Activated CD8-positive, alpha-beta memory T cell treated with anti-CD3 and anti-CD28 coated beads, Interleukin-2, amount 50 U/mL, for 4 hours (primary cell): Measurements from ENCODE around the gene SPAG9.
"Not testable (repeated sequence)": the region's sequence is repeated elsewhere in the genome, so short reads cannot be mapped to it uniquely, and the experiment has no call there.

ENCODE experiments used
- DNase-seq: peaks from one replicate; pipeline ENCODE4 v3.0.0-alpha.2; 2020

The SPAG9 gene

DNA sequence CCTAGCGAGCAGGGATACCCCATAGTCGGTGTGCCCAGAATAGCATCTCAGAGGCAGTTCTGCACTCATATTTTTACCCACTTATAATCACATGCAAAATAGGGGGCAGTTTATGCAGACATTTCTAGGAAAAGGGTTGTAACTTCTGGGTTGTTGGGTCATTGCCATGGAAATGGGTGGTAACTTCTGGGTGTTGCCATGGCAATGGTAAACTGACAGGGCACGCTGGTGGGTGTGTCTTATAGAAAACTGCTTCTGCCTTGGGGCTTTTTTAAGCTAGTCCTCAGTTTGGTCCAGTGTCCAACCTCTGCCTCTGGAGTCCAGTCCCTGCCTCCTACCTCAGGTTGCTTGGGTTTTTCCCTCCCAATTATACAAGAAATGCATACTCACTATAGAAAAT is 7.4 kb upstream of the SPAG9 start:
- no peak for DNase-seq

DNA sequence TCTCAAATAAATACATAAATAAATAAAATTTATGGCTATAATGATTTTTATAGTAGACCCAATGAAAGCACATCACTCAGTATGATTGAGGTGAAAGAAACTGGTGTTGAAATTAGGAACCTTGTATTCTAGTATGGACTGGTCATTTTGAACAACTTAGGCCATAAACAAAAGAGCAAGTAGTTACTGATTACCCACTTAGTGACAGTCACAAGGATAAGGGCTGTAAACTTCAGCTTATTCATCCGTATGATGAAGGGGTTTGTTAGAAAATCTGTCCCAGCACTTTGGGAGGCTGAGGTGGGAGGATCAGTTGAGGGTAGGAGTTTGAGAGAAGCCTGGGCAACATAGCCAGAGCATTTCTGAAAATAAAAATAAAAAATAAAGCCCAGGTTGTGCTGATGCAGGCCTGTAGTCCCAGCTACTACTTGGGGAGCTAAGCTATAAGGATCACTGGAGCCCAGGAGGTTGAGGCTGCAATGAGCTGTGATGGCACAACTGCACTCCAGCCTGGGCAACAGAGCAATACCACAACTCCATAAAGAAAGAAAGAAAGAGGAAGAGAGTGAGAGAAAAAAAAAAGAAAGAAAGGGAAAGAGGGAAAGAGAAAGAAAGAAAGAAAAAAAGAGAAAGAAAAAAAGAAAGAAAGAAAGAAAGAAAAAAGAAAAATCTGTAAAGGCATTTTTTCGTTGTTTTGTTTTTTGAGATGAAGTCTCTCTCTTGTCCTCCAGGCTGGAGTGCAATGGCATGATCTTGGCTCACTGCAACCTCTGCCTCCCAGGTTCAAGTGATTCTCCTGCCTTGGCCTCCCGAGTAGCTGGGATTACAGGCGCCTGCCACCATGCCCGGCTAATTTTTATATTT is 4.2 kb upstream of the SPAG9 start:
- DNase-seq: no peak

DNA sequence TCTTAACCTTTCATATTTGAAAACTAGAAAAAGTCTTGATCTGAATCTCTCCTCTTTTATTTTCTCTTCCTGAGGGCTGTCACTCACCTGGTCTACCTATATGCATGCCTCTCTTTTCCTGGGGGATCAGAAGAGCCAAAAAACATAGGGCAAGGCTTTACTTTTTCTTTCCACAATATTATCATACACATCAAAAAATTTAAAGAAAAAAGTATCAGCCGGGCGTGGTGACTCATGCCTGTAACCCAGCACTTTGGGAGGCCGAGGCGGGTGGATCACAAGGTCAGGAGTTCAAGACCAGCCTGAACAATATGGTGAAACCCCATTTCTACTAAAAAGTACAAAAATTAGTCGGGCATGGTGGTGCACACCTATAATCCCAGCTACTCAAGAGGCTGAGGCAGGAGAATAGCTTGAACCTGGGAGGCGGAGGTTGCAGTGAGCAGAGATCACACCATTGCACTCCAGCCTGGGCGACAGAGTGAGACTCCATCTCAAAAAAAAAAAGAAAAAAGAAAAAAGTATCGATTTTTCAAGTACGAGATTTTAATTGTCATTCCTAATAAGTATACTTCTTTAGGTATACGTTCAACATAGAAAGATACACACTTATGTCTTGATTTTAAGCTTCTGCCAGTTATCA is 1.9 kb upstream of the SPAG9 start:
- DNase-seq: peak; percentile 19

DNA sequence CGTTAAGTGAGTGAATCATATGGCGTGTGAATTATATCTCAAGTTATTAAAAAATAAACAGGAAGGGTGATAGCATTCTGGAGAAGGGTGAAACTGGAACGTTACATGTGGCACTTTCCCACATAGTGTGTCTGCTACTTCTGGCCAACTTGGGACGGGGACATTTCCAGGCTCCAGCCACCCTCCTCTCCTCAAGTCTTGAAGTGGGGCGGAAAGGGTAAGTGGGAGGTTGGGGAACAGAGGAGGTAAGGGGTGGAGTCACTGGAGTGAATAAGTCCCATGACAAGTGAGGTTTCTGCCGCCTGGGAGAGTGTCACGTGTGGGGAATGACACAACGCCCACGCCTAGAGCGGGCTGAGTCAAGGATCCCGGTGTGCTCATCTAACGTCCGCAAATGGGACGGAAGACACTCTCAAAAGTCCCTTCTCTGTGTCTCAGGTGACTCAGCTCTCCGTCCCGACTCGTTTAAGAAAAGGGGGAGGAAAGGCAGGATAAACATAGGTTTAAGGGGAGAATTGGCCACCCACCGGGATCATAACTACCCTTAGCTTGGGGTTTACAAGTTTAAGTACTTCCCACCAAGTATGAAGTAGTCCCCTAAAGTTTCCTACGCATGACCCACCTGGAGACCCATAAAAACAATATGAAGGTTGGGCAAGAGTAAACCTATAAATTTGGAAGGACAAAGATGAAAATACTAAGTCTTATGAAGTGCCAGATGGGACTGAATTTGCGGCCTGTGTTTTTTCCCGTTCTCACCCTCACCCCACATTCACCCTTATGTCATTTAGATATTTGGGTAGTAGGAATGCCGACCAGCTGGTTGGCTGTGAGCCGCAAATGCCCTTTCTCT is 1.2 kb upstream of the SPAG9 start:
- DNase-seq: peak; percentile 86

DNA sequence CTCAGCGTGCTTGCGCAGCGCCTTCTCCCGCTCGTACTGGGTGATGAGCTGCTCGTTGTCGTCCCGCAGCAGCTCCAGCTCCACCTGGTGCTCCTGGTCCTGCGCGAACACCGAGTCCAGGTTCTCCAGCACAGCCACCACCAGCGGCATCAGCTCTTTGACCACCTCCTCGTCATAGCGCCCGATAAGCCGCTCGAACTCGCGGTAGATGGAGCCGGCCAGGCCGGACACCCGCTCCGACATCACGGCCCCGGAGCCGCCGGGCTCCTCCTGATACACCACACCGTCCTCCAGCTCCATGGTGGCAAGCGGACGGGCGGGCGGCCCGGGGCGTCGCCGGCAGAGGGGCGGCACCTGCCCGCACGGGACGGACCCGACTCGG is 320 bp downstream of the SPAG9 start:
- peak; percentile 46 for DNase-seq

DNA sequence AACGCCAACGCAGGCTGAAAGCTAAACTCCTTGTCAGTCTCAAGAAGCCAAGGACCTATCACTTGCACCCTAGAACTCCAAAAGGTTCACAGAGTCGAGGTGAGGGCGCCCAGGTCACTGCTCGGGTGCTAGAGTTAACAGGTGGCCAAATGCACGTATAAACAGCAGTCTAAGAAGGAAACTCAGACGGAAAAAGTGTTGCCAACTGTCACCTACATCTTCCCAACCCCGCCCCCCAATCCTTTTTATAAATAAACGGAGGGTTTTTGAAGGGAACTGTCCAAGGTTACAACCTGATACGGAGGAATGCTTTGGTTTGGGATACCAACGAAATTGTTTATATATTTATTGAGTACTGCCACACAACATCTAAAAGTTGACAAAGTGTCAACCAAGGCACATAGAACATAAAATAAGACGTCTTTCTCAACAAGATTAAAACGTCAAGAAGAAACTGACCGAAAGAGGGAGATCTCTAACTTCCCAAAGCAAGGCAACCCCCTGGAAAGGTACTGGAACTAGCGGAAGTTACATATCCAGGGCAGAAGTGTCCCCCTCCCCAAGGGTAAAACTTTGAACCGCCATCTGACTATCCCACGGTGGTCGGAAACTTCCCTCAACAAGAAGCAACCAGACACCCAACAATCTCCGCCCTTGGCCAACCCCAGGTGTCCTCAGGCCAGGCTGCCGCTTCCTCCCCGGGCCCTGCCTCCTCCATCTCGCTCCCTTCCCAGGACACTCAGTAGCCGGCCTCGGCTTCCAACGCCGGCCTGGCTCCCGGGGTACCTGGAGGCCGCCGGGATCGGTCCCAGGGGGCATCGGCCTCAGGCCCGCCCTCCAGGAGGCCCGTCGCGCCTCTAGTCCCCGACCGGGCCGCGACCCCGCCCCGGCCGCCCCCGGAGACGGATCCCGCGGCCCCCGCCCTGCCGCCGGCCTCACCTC is 982 bp downstream of the SPAG9 start:
- peak; percentile 28 for DNase-seq

DNA sequence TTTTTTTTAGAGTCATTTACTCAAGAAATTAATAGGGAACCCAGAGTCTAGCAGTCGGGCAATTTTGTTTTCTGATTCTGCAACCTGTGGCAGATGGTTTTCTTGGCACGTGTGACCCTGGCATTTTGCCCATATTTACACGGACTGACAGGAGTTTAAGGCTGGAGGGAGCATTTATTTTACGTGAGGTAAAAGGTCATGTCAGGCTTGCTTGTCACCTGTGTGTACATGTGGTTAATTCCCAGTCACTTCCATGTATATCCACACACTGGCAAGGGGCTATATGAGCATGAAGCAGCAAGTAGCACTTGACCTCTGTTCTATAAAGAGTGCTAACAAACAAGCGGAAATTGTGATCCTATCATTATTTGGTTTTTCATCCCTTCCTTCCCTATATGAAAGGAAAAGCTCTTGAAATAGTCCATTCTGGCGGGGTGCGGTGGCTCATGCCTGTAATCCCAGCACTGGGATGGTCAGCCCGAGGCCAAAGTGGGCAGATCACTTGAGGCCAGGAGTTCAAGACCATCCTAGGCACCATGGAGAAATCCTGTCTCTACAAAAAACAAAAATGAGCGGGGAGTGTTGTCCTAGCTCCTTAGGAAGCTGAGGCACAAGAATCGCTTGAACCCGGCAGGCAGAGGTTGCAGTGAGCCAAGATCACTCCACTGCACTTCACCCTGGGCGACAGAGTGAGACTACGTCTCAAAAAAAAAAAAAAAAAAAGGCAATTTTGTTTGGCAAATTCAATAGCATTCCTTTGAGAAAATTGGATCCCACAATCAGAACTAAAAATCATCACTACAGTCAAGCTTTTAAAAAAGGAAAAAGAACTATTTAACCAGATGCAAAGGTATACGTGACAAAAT is 2.1 kb downstream of the SPAG9 start:
- DNase-seq: no peak

DNA sequence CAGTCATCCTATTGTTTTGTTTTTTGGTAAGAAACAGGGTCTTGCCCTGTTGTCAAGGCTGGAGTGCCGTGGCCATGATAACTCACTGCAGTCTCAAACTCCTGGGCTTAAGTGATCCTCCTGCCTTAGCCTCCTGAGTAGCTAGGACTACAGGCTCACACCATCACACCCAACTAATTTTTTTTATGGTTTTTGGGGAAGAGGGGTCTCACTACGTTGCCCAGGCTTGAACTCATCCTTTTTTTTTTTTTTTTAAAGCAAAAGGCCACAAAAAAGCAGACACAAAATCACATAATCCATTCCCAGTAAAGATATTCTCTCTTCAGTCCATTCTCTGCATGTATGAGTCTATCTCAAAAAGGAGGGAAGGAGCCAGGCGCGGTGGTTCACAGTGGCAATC is 5.5 kb downstream of the SPAG9 start:
- DNase-seq: no peak

DNA sequence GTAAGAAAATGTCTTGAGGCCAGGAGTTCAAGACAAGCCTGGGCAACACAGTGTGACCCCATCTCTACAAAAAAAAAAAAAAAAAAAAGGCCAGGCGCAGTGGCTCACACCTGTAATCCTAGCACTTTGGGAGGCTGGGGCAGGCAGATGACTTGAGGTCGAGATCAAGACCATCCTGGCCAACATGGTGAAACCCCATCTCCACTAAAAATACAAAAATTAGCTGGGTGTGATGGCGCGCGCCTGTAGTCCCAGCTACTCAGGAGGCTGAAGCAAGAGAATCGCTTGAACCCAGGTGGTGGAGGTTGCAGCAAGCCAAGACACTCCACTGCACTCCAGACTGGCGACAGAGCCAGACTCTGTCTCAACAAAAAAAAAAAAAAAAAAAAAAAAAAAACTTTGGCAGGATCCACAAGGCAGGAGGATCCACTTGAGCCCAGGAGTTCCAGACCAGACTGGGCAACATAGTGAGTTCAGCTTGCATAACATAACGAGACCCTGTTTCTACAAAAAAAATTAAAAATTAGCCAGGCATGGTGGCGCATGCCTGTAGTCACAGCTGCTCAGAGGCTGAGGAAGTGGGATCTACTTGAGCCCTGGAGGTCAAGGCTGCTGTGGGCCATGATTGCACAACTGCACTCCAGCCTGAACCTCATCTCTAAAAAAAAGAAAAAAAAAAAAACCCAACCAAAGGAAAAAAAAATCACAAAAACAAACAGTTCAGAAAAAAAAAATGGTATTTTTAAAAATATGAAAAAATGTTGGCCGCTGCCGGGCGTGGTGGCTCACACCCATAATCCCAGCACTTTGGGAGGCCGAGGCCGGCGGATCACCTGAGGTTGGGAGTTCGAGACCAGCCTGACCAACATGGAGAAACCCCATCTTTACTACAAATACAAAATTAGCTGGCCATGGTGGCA is 8.1 kb downstream of the SPAG9 start:
- DNase-seq: not testable (repeated sequence)

DNA sequence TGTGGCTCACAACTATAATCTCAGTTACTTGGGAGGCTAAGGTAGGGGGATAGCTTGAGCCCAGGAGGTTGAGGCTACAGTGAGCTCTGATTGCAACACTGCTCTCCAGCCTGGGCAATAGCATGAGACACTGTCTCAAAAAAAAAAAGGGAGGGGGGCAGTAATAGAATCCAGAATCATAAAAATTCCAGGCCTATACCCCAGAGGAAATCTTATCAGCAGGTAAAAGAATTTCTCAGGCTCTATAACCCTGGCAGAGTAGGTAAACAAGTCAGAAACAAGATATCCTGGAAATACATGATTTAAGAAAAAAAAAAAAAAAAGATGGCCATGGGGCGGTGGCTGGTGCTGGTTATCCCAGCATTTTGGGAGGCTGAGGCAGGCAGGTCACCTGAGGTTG is 12.9 kb downstream of the SPAG9 start:
- DNase-seq: no peak

DNA sequence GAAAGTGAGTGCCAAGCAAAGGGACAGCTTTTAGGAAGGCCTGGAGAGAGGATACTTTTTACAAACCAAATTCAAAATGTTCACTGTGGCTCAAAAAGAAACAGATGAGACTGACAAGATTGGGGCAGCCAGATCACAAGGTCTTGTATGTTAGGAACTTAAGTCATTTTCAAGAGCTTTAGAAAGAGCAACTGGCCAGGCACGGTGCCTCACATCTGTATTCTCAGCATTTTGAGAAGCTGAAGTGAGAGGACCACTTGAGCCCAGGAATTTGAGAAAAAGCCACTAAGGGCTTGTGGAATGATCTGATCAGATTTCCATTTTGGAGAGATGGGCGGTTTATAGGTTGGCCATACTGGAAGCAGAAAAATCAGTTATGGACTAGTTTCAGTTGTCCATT is 17.2 kb downstream of the SPAG9 start:
- DNase-seq: no peak

DNA sequence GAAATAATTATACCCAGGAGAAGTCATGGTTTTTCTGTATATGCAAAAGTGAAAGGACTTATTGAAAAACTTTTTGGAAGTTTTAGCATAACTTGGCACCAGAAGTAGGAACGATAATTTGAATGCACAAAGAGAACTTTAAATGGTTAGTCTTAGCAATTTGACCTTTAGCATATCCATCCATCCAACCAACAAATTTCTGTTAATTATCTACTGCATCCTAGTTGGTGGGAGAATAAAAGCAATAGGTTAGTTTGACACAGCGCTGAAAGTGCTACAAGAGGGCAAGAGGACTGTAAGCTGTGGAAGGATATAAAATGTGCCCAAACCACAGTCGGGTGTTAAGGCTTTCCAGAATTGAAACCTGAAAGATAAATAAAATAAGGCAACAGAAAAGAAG is 17.6 kb downstream of the SPAG9 start:
- DNase-seq: no peak

DNA sequence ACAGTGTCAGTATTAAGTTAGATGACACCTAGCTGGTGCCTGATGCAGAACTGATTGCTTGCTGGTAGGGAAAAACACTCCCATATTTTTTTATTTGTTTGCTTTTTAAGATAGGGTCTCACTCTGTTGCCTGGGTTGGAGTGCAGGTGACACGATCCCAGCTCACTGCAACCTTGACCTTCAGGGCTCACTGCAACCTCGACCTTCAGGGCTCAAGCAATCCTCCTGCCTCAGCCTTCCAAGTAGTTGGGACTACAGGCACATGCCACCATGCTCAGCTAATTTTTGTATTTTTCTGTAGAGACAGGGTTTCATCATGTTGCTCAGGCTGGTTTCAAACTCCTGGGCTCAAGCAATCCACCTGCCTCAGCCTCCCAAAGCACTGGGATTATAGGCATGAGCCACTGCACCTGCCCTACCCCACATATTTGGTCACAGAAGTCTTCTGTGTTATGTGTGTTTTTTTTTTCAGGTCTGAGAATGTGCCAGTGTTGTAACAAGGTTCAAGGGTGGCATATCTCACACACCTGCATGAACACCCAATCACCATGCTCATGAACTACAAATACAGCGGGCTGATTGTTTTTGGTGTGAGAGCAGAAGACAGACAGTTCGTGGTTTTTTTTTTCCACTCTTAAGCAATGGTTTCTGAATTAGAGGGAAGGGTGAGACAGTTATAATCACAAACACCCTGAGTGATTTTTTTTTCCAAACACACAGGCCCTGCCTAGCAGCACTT is 22.8 kb downstream of the SPAG9 start:
- DNase-seq: no peak

DNA sequence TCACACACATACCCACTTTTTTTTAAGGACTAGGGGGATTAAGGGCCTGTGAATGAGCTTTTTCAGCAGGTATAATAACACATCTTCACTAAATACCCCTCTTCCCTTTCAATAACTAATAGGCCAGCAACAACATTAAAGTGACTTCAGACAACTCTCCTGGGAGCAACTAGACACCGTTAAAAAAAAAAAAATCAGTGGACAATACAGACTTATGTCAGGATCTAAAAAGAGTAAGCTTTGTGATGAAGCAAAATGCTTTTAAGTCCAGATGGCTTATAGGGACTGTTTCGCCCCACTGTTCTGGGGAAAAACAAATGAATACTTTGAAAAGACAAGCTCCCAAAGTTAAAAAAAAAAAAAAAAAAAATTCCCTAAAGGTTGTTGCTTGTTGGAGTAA is 29.0 kb downstream of the SPAG9 start:
- DNase-seq: no peak

DNA sequence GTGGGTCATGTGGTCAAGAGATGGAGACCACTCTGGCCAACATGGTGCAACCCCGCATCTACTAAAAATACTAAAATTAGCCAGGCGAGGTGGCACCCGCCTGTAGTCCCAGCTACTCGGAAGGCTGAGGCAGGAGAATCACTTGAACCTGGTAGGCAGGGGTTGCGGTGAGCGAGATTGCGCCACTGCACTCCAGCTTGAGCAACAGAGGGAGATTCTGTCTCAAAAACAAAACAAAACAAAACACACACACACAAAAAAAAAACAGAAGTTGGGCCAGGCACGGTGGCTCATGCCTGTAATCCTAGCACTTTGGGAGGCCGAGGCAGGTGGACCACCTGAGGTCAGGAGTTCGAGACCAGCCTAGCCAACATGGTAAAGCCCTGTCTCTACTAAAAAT is 31.8 kb downstream of the SPAG9 start:
- DNase-seq: not testable (repeated sequence)

DNA sequence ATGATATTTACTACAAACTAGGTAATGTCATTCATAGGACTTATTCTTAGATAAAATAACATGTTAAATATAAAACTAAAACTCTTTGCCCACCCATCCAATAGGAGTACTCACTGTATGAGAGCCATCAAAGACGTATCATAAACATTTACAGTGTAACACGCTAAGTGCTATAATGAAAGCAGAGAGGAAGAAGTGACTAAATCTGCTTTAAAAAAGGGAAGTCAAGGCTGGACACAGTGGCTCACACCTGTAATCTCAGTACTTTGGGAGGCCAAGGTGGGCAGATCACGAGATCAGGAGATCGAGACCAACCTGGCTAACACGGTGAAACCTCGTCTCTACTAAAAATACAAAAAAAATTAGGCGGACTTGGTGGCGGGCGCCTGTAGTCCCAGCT is 32.4 kb downstream of the SPAG9 start:
- no peak for DNase-seq

DNA sequence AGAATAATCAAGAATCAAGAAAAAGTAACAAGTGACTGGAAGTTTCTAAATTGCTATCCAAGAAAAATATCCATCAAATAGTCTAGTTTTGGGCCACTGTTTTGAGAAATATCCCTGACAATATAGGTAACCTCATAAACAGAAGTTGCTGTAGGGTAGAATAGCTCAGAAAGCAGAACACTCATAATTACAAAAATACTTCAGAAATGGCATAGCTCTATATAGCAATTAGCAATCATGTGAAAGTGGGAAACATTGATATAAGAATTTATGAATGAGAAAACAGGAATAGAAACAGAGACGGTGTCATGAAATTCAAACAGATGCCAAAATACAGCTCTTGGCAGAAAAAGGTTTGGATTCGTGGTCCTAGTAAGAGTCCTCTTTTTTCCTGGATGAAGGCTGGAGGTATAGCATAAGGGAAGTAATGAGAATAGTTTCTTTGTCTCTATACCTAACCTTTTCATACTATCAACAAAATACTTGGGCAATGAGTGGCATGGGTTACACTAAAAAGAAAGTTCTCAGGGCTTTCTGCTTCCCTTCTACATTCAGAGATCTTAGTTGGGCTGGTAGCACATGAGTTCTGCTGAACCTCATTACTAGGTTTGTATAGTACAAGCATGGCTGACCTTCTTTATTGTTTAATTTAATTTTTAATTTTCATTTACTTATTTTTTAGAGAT is 33.5 kb downstream of the SPAG9 start:
- no peak for DNase-seq

DNA sequence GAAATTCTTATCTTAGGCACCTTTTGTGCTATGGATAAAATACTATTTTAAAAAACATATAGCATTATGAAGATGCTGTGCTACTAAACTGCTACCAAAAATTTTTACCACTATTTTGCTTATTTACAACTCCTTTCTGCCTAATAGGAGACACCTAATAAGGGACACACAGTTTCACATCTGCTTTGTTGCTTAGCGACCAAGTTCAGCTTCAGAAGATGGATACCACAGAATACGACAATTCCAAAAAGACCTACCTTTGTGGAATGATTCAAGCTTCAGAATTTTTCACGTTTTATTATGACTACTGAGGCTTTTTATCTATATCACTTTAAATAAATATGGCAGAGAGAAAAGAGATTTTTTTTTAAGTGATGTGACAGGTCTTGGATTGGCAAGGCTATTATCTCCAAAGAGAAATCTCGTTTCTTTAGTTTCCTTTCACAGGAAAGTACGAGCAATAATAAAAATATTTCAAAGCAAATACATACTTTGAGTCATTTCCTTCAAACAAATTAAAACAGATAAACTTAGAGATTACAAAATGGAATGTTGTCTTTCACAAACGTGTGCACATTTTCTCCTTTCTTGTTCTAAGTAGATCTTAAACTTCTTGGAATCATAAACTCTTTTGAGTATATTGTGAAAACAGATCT is 35.4 kb downstream of the SPAG9 start:
- no peak for DNase-seq
